GM13977 (cell line): Measurements from ENCODE around the gene PLEKHG4.
A peak's percentile ranks its signal among the peaks of the same experiment; 100 is the strongest.

Experiments
- DNase-seq: peaks from one replicate; pipeline ENCODE4 v3.0.0; 2012; ENCODE audit warnings: low spot score
- in situ Hi-C: fragments of 300-500 bp; cut with MboI; formaldehyde crosslinking; loops from one replicate; pipeline ENCODE4 v1.12.0; 2022; ENCODE audit warnings: low sequenced_read_pairs, low pct_unique_long_range_greater_than_20kb, mixed read lengths, inconsistent platforms; ENCODE audit not compliant: unreplicated experiment
- TF ChIP-seq, protein P1 (sequence below): IDR thresholded peaks from 2 replicates; pipeline ENCODE4 v1.5.1; 2012; ENCODE audit warnings: mild to moderate bottlenecking, control low read depth; ENCODE audit not compliant: insufficient read depth; ENCODE audit errors: extremely low read depth, missing control alignments

Gene PLEKHG4

DNA sequence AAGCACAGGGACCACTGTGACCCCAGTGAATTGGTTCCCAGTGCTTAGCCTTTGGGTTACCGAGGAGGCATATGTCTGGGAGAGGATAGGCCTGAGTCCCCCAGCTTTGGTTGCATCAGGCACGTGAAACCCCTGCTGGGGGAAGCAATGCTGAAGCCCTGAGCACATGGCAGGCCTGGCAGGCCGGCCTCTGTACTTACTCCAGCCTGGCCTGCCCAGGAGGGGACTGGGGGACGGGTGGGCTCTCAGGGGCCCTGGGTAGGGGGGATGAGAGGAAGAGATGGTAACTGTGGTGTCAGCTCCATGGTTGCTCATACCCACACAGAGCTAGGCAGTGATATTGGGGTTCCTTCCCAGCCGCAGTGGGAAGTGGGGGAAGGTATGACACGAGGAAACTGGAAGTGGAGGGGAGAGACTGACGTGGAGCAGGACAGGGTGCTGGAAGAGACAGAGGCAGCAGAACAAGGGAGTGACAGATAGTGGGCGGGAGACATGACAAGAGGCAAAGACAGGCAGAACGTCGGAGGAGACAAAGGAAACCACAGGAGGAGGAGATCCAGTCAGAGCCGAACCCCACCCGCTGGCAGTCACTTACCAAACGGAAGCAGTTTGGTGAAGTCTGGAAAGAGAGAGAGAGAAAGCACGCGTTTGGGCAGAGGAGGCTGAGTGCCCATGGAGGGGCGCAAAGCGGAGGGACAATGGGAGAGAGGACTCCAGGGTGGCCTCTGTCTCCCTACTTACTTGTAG is 43.3 kb upstream of the PLEKHG4 start:
- in situ Hi-C loops: no loop called here
- TF ChIP-seq, protein P1, sequence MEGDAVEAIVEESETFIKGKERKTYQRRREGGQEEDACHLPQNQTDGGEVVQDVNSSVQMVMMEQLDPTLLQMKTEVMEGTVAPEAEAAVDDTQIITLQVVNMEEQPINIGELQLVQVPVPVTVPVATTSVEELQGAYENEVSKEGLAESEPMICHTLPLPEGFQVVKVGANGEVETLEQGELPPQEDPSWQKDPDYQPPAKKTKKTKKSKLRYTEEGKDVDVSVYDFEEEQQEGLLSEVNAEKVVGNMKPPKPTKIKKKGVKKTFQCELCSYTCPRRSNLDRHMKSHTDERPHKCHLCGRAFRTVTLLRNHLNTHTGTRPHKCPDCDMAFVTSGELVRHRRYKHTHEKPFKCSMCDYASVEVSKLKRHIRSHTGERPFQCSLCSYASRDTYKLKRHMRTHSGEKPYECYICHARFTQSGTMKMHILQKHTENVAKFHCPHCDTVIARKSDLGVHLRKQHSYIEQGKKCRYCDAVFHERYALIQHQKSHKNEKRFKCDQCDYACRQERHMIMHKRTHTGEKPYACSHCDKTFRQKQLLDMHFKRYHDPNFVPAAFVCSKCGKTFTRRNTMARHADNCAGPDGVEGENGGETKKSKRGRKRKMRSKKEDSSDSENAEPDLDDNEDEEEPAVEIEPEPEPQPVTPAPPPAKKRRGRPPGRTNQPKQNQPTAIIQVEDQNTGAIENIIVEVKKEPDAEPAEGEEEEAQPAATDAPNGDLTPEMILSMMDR: no peak
- no peak for DNase-seq

DNA sequence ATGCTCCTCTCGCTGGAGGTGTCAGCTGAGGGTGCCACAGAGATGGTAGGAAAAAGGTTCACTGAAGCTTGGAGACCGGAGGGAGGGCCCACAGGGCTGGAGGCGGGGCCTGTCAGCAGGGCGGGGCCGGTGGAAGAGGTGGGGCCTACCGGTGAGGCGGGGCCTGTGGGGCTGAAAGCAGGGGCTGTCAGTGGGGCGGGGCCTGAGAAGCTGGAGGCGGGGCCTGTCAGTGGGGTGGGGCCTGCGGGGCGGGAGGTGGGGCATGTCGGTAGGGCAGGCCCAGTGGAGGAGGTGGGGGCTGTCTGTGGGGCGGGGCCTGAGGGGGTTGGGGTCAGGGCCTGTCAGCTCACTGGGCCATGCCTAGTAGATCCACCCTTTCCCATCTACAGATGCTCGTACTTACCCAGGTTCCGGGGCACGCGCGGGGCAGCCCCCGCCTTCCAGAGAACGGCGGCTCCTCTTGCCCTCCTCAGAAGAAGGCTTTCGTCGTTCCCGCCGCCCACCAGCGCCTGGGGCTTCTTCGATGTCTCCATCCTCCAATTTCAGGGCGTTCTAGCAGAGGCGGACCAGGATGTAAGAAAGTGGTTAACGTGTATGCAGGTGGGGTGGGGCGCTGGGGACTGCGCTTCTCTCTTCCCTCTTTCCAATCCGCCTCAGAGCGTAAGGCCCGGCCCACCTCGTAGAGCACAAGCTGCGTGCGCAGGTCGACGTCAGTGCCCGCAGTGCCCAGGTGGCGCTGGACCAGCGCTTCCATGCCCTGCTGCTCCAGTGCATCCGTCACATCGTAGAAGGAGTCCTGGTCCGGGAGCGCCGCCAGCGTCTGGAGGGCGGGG is 42.6 kb upstream of the PLEKHG4 start:
- TF ChIP-seq, protein P1: no peak
- in situ Hi-C loops: no loop called here
- peak; percentile 78 for DNase-seq

DNA sequence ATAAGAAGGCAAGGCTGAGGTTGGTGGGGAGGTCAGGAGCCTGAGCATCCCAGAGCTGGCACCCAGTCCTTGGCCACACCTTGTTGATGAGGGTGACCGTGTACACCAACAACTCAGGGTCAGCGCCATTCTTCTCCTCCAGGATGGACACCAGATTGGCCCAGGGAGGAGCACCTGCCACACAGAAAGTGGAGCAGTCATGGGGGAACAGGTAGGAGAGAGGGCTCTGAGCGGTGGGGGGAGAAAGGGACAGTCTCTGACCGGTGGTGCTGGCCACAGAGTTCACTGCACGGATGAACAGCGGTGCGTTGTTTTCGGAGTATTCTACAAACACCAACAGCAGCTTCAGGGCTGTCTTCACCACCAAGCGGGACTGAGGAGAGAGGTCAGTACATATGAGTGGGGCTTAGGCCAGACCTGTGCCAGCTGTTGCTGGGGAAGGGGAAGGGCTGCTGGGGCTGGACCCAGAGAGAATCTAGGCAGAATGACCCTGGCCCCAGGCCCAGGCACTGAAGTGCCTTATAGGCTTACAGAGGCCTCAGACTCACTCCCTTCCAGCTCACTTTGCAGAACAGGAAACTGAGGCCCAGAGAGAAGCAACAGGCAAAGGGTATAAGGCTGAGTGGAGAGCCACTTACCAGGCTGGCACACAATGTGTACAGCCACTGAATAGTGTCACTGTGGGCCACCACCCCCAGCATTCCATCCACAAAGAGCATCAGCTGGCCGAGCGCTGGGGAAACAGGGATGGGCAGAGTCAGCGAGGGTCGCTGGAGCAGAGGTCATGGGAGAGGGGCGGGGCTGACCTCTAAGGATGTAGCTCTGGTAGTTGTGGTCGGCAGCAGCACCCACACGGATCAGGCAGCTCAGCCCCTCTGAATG is 41.7 kb upstream of the PLEKHG4 start:
- no peak for DNase-seq
- in situ Hi-C loops: no loop called here
- TF ChIP-seq, protein P1: no peak

DNA sequence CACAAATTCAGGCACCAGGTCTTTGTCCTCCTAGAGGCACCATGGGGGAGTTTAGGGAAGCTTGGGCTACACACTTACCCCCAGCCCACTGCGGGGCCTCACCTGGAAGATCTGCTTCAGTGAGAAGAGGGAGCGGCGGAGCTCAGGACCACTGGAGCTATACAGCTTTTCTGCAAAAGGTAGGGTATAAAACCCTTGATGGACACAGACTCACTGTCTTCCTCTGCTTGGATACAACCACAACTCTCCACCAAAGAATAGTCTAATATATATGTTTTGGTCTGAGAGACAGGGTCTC is 41.1 kb upstream of the PLEKHG4 start:
- DNase-seq: no peak
- TF ChIP-seq, protein P1: no peak
- in situ Hi-C loops: no loop called here

DNA sequence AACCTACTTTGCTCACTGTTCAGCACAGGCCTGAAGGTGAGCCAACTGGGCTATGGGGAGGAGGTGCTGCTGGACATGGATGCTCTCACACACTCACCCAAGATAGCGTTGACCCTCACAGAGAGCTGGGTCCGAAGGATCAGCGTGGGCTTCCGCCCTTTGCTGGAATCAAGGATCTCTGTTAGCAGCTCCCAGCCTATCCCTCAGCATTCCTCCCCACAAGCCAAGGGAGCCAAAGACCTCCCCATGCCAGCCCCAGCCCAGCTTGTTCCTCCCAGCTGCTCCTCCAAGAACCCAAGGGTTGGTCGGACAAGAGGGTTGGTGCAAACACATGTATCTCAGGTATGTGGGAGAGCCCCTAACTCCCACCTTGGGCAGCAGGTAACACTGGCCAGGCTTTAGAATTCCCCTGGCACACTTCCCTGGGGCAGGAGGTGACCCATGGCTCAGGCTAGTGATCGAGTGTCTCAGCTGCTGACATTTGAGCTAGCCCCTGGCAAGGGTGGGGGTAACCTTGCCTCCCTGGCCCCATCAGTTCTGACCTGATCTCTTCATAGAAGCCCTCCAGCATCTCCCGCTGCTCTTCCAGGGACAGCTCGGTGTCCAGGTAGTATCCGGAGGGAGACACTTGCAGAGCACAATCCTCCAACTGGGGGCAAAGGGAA is 40.4 kb upstream of the PLEKHG4 start:
- TF ChIP-seq, protein P1: no peak
- DNase-seq: no peak
- in situ Hi-C loops: no loop called here

DNA sequence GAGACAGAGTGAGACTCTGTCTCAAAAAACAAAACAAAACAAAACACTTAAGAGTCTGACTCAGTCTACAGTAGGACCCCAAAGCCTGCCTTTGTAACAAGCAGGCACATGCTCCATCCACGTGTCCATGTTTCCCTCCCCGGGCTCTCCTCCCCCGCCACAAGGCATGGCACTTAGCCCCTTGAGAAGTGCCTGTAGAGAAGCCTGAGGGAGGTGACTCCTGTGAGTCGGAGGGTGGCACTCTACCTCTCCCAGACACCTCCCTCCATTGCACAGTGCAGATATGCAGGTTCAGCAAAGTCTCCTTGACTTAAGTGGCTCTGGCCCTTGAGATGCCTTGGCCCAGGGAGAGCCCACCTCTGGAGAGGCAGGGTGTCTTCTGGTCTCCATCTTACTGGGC is 38.8 kb upstream of the PLEKHG4 start:
- DNase-seq: no peak
- in situ Hi-C loops: no loop called here
- TF ChIP-seq, protein P1: no peak
